HepG2 (cell line): ENCODE results near the gene DST. TPM values are rescaled to one million over a fixed set of nuclear protein-coding genes. Genes with fewer than 3 reads are reported as not detected.

Experiments used
- ADNP ChIP-seq: sonication (generic); formaldehyde crosslinking; IDR thresholded peaks from 2 replicates; pipeline ENCODE4 v1.4.0; 2020; ENCODE audit warnings: missing genetic modification reagents
- CC2D1A ChIP-seq: sonication (generic); formaldehyde crosslinking; IDR thresholded peaks from 2 replicates; pipeline ENCODE4 v1.8.1; 2023; ENCODE audit warnings: mild to moderate bottlenecking, missing genetic modification reagents
- DNMT3B ChIP-seq: conservative IDR thresholded peaks from 2 replicates; pipeline ENCODE4 v1.6.1; 2016; ENCODE audit warnings: missing biosample characterization, control low read depth
- GTF2F1 ChIP-seq: fragments of 150-350 bp; IDR thresholded peaks from 2 replicates; pipeline ENCODE4 v1.6.1; 2014; ENCODE audit warnings: low read length
- HIVEP1 ChIP-seq: sonication (generic); formaldehyde crosslinking; IDR thresholded peaks from 2 replicates; pipeline ENCODE4 v1.4.0; 2020; ENCODE audit warnings: mild to moderate bottlenecking, missing genetic modification reagents
- HNRNPLL ChIP-seq: fragments of 200-400 bp; formaldehyde crosslinking; IDR thresholded peaks from 2 replicates; pipeline ENCODE4 v1.6.1; 2017; ENCODE audit warnings: mild to moderate bottlenecking, low read depth, low read length; ENCODE audit not compliant: poor library complexity, severe bottlenecking
- MYNN ChIP-seq: sonication (generic); formaldehyde crosslinking; IDR thresholded peaks from 2 replicates; pipeline ENCODE4 v1.4.0; 2020; ENCODE audit warnings: mild to moderate bottlenecking, low read depth, missing genetic modification reagents
- NFIC ChIP-seq: IDR thresholded peaks from 2 replicates; pipeline ENCODE4 v1.6.1; 2012; ENCODE audit warnings: mild to moderate bottlenecking, low read length, inconsistent platforms
- RXRA ChIP-seq: sonication (generic); formaldehyde crosslinking; IDR thresholded peaks from 2 replicates; pipeline ENCODE4 v1.5.1; 2020; ENCODE audit warnings: missing genetic modification reagents
- ZNF563 ChIP-seq: sonication (generic); formaldehyde crosslinking; IDR thresholded peaks from 2 replicates; pipeline ENCODE4 v1.8.0; 2022; ENCODE audit warnings: mild to moderate bottlenecking, moderate library complexity, missing genetic modification reagents
- ZNF607 ChIP-seq: sonication (generic); formaldehyde crosslinking; IDR thresholded peaks from 2 replicates; pipeline ENCODE4 v1.5.1; 2020; ENCODE audit warnings: missing genetic modification reagents, mild to moderate bottlenecking, borderline replicate concordance
- ZSCAN9 ChIP-seq: IDR thresholded peaks from 2 replicates; pipeline ENCODE4 v1.6.1; 2016; ENCODE audit warnings: borderline replicate concordance
- polyA plus RNA-seq, 8 experiments: library from polyadenylated mRNA; depleted of rRNA in 3 of 8; stranded (reverse) in 7 of 8; unstranded in 1 of 8; fragments of >200 nt; fragmentation: Illumina TruSeq in 4 of 8; extraction: Trizol in 4 of 8; gene quantifications; 2 replicates each; pipeline versions ENCODE4 v1.2.1 to v1.2.3, GENCODE V29; 2011 to 2016; ENCODE audit warnings: low read depth in 4 of 8, missing spikeins in 1 of 8, mixed read lengths in 1 of 8; ENCODE audit not compliant: insufficient read depth in 1 of 8
- total RNA-seq, 5 experiments: library from RNA; depleted of rRNA; stranded (reverse); fragments of >200 nt; fragmentation: Illumina TruSeq; extraction: Trizol; gene quantifications; 2 replicates each; pipeline ENCODE4 v1.2.3, GENCODE V29; 2016; ENCODE audit warnings: low read depth in 1 of 5
- TF ChIP-seq, protein P1 (sequence below): sonication (generic); formaldehyde crosslinking; conservative IDR thresholded peaks from 2 replicates; pipeline ENCODE4 v1.4.0; 2020; ENCODE audit warnings: mild to moderate bottlenecking, missing genetic modification reagents, moderate library complexity
- TF ChIP-seq, protein P2 (sequence below): sonication (generic); formaldehyde crosslinking; IDR thresholded peaks from 2 replicates; pipeline ENCODE4 v1.8.0; 2022; ENCODE audit warnings: mild to moderate bottlenecking, missing genetic modification reagents, moderate library complexity
- TF ChIP-seq, protein P3 (sequence below): sonication (generic); formaldehyde crosslinking; IDR thresholded peaks from 2 replicates; pipeline ENCODE4 v1.4.0; 2020; ENCODE audit warnings: missing genetic modification reagents, borderline replicate concordance
- TF ChIP-seq, protein P4 (sequence below): sonication (generic); formaldehyde crosslinking; IDR thresholded peaks from 2 replicates; pipeline ENCODE4 v1.4.0; 2020; ENCODE audit warnings: low read depth, missing genetic modification reagents
- TF ChIP-seq, protein P5 (sequence below): IDR thresholded peaks from 2 replicates; pipeline ENCODE4 v1.6.1; 2012; ENCODE audit warnings: low read depth, low read length, improper control_type of control experiment

DST gene
- total and polyA plus RNA-seq, 2 of the 13 experiments (the other 11 are each of a cell fraction or from before 2014, with no cell fraction given) = 64.4 to 89.0 TPM

DNA sequence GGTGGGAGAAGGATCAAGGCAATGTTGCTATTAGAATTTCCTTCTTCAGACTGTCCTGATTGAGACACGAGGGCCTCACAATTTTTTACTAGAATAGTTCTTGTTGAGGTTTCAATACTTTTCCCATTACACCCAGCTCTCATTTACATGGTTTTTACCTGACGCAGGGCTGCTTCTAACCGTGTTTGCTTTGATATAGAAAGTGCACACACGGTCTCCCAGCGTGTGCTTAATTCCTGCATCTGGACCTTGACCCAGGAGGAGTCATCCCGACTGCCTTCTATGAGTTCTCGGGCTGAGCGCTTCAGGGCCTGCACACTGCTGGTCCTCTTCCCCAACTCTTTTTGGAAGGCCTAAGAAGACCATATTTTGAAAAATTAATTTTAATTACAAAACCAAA lies 160.2 kb downstream of the DST start (continued):
- TF ChIP-seq, protein P1, sequence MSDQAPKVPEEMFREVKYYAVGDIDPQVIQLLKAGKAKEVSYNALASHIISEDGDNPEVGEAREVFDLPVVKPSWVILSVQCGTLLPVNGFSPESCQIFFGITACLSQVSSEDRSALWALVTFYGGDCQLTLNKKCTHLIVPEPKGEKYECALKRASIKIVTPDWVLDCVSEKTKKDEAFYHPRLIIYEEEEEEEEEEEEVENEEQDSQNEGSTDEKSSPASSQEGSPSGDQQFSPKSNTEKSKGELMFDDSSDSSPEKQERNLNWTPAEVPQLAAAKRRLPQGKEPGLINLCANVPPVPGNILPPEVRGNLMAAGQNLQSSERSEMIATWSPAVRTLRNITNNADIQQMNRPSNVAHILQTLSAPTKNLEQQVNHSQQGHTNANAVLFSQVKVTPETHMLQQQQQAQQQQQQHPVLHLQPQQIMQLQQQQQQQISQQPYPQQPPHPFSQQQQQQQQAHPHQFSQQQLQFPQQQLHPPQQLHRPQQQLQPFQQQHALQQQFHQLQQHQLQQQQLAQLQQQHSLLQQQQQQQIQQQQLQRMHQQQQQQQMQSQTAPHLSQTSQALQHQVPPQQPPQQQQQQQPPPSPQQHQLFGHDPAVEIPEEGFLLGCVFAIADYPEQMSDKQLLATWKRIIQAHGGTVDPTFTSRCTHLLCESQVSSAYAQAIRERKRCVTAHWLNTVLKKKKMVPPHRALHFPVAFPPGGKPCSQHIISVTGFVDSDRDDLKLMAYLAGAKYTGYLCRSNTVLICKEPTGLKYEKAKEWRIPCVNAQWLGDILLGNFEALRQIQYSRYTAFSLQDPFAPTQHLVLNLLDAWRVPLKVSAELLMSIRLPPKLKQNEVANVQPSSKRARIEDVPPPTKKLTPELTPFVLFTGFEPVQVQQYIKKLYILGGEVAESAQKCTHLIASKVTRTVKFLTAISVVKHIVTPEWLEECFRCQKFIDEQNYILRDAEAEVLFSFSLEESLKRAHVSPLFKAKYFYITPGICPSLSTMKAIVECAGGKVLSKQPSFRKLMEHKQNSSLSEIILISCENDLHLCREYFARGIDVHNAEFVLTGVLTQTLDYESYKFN (CRISPR knock-in tag) = peak; percentile 75
- TF ChIP-seq ZSCAN9 (0 out of 2 replicates have a peak, but pooled peaks have one; percentile 28), MYNN (CRISPR knock-in tag) (no peak), RXRA (CRISPR knock-in tag) (no peak; the same call in 1 of the 2 replicates), ZNF607 (no peak), DNMT3B (CRISPR knock-in tag) (no peak), ADNP (CRISPR knock-in tag) (no peak), ZNF563 (CRISPR knock-in tag) (no peak), NFIC (no peak), HIVEP1 (CRISPR knock-in tag) (no peak), HNRNPLL (no peak), CC2D1A (CRISPR knock-in tag) (no peak), GTF2F1 (no peak)
- TF ChIP-seq, protein P2, sequence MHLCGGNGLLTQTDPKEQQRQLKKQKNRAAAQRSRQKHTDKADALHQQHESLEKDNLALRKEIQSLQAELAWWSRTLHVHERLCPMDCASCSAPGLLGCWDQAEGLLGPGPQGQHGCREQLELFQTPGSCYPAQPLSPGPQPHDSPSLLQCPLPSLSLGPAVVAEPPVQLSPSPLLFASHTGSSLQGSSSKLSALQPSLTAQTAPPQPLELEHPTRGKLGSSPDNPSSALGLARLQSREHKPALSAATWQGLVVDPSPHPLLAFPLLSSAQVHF = no peak
- TF ChIP-seq, protein P3, sequence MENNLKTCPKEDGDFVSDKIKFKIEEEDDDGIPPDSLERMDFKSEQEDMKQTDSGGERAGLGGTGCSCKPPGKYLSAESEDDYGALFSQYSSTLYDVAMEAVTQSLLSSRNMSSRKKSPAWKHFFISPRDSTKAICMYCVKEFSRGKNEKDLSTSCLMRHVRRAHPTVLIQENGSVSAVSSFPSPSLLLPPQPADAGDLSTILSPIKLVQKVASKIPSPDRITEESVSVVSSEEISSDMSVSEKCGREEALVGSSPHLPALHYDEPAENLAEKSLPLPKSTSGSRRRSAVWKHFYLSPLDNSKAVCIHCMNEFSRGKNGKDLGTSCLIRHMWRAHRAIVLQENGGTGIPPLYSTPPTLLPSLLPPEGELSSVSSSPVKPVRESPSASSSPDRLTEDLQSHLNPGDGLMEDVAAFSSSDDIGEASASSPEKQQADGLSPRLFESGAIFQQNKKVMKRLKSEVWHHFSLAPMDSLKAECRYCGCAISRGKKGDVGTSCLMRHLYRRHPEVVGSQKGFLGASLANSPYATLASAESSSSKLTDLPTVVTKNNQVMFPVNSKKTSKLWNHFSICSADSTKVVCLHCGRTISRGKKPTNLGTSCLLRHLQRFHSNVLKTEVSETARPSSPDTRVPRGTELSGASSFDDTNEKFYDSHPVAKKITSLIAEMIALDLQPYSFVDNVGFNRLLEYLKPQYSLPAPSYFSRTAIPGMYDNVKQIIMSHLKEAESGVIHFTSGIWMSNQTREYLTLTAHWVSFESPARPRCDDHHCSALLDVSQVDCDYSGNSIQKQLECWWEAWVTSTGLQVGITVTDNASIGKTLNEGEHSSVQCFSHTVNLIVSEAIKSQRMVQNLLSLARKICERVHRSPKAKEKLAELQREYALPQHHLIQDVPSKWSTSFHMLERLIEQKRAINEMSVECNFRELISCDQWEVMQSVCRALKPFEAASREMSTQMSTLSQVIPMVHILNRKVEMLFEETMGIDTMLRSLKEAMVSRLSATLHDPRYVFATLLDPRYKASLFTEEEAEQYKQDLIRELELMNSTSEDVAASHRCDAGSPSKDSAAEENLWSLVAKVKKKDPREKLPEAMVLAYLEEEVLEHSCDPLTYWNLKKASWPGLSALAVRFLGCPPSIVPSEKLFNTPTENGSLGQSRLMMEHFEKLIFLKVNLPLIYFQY = no peak
- TF ChIP-seq, protein P4, sequence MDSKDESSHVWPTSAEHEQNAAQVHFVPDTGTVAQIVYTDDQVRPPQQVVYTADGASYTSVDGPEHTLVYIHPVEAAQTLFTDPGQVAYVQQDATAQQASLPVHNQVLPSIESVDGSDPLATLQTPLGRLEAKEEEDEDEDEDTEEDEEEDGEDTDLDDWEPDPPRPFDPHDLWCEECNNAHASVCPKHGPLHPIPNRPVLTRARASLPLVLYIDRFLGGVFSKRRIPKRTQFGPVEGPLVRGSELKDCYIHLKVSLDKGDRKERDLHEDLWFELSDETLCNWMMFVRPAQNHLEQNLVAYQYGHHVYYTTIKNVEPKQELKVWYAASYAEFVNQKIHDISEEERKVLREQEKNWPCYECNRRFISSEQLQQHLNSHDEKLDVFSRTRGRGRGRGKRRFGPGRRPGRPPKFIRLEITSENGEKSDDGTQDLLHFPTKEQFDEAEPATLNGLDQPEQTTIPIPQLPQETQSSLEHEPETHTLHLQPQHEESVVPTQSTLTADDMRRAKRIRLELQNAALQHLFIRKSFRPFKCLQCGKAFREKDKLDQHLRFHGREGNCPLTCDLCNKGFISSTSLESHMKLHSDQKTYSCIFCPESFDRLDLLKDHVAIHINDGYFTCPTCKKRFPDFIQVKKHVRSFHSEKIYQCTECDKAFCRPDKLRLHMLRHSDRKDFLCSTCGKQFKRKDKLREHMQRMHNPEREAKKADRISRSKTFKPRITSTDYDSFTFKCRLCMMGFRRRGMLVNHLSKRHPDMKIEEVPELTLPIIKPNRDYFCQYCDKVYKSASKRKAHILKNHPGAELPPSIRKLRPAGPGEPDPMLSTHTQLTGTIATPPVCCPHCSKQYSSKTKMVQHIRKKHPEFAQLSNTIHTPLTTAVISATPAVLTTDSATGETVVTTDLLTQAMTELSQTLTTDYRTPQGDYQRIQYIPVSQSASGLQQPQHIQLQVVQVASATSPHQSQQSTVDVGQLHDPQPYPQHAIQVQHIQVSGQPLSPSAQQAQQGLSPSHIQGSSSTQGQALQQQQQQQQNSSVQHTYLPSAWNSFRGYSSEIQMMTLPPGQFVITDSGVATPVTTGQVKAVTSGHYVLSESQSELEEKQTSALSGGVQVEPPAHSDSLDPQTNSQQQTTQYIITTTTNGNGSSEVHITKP (CRISPR knock-in tag) = no peak
- TF ChIP-seq, protein P5, sequence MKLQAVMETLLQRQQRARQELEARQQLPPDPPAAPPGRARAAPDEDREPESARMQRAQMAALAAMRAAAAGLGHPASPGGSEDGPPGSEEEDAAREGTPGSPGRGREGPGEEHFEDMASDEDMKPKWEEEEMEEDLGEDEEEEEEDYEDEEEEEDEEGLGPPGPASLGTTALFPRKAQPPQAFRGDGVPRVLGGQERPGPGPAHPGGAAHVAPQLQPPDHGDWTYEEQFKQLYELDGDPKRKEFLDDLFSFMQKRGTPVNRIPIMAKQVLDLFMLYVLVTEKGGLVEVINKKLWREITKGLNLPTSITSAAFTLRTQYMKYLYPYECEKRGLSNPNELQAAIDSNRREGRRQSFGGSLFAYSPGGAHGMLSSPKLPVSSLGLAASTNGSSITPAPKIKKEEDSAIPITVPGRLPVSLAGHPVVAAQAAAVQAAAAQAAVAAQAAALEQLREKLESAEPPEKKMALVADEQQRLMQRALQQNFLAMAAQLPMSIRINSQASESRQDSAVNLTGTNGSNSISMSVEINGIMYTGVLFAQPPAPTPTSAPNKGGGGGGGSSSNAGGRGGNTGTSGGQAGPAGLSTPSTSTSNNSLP = peak; percentile 89
